Naive thymus-derived CD8-positive, alpha-beta T cell (primary cell): ENCODE measurements around the gene TRMT61A. TPM values are rescaled to one million over a fixed set of nuclear protein-coding genes. Genes with fewer than 3 reads are reported as not detected.

Experiments
- ATAC-seq, 2 donors: fragments of 150-1000 bp; cut with Tn5 transposase in 1 of 2; sonication (Bioruptor Pico), chemical (Tn5 transposase) in 1 of 2; 1 replicate in 1 of 2; 2 replicates in 1 of 2; pipeline ENCODE4 v1.10.0; 2021; ENCODE audit warnings: mild to moderate bottlenecking in 2 of 2, moderate library complexity in 2 of 2
- POLR2A ChIA-PET: fragments of 350-600 bp; sonication (Branson Sonifier 250); formaldehyde crosslinking; loops from one replicate; lab custom pipeline; 2021; ENCODE audit warnings: antibody characterized with exemption; lab: Charles Lee
- DNase-seq, 10 donors: peaks; one replicate each; pipeline versions ENCODE4 v3.0.0 to v3.0.0-alpha.2; 2020 to 2022
- H3K27ac Mint-ChIP-seq, 10 donors: one replicate each; pipeline ENCODE4 v1.8.0; 2020 to 2022; ENCODE audit warnings: mild to moderate bottlenecking in 10 of 10, mixed read lengths in 10 of 10, moderate library complexity in 4 of 10, inconsistent platforms in 1 of 10
- H3K27me3 Mint-ChIP-seq, 5 donors: one replicate each; pipeline ENCODE4 v1.8.0; 2021 to 2022; ENCODE audit warnings: mixed read lengths in 5 of 5
- H3K36me3 Mint-ChIP-seq, 3 donors: one replicate each; pipeline ENCODE4 v1.8.0; 2020 to 2022; ENCODE audit warnings: mixed read lengths in 3 of 3, mild to moderate bottlenecking in 2 of 3, inconsistent platforms in 1 of 3
- H3K4me1 Mint-ChIP-seq, 4 donors: one replicate each; pipeline ENCODE4 v1.8.0; 2021 to 2022; ENCODE audit warnings: mixed read lengths in 4 of 4
- H3K4me3 Mint-ChIP-seq, 10 donors: one replicate each; pipeline ENCODE4 v1.8.0; 2020 to 2022; ENCODE audit warnings: mild to moderate bottlenecking in 10 of 10, mixed read lengths in 10 of 10, moderate library complexity in 6 of 10, inconsistent platforms in 1 of 10
- H3K9me3 Mint-ChIP-seq, 9 donors: one replicate each; pipeline ENCODE4 v1.8.0; 2020 to 2022; ENCODE audit warnings: mixed read lengths in 9 of 9, mild to moderate bottlenecking in 3 of 9, inconsistent platforms in 1 of 9, moderate library complexity in 1 of 9
- polyA plus RNA-seq, 3 donors: library from polyadenylated mRNA; unstranded; fragments of 300-500 nt; fragmentation: Illumina TruSeq; gene quantifications; one replicate each; pipeline ENCODE4 v1.2.3, GENCODE V29; 2021
- total RNA-seq, 8 experiments: library from RNA in 2 of 8; stranded (reverse) in 2 of 8; gene quantifications; one replicate each; pipeline ENCODE4 v1.2.3 and lab custom pipeline; 2021 to 2026

The TRMT61A gene
- total and polyA plus RNA-seq, 5 experiments from 2014 or later, result 6.7 to 16.7 (median 11.2) TPM

GRCh38 chr14:103558071-103558882 lies 29.3 kb downstream of the TRMT61A start:
- Mint-ChIP-seq H3K36me3 (peaks cover 0 to 57% (median 6%) of the 10 kb centered on the region in 3 donors), H3K4me3 (peak overlapping the region in 1 of 10 donors; percentile 26), H3K27ac (peak overlapping the region in 8 of 10 donors; percentile 18 to 82 (median 36)), H3K9me3 (no peaks in the 10 kb centered on the region), H3K27me3 (no peaks in the 10 kb centered on the region), H3K4me1 (peaks cover 23 to 61% (median 59%) of the 10 kb centered on the region in 4 donors)
- POLR2A ChIA-PET, result interaction anchor here (1.0 kb wide), 1 partner anchor 361 kb away, joined by 3 read pairs; no protein-coding TSS in a partner anchor
- DNase-seq (no peak), ATAC-seq (no peak)

GRCh38 chr14:103559766-103560165 lies 30.8 kb downstream of the TRMT61A start:
- no peak for ATAC-seq
- peaks cover 0 to 54% (median 6%) of the 10 kb centered on the region in 3 donors for H3K36me3 Mint-ChIP-seq
- no peak for DNase-seq
- POLR2A ChIA-PET, result interaction anchor here (0.6 kb wide), 1 partner anchor 1548 kb away, joined by 7 read pairs; no protein-coding TSS in a partner anchor
- H3K9me3 Mint-ChIP-seq, result no peaks in the 10 kb centered on the region
- peak overlapping the region in 3 of 10 donors; percentile 3 to 32 (median 31) for H3K27ac Mint-ChIP-seq
- no peaks in the 10 kb centered on the region for H3K27me3 Mint-ChIP-seq
- H3K4me3 Mint-ChIP-seq, result peak overlapping the region in 5 of 10 donors; percentile 16 to 48 (median 27)
- H3K4me1 Mint-ChIP-seq, result peaks cover 24 to 71% (median 65%) of the 10 kb centered on the region in 4 donors

- Mint-ChIP-seq H3K4me1 (peaks cover 21 to 76% (median 62%) of the 10 kb centered on the region in 4 donors), H3K4me3 (peak overlapping the region; percentile 87 to 97 (median 94)), H3K27me3 (no peaks in the 10 kb centered on the region), H3K27ac (peak overlapping the region; percentile 11 to 96 (median 92)), H3K9me3 (no peaks in the 10 kb centered on the region), H3K36me3 (peaks cover 0 to 45% (median 6%) of the 10 kb centered on the region in 3 donors)
- ATAC-seq (no peak), DNase-seq (no peak)
- POLR2A ChIA-PET, result interaction anchor here (0.6 kb wide), 1 partner anchor 1547 kb away, joined by 7 read pairs; no protein-coding TSS in a partner anchor
Observed at GRCh38 chr14:103560691-103561090, 31.7 kb downstream of the TRMT61A start.

GRCh38 chr14:103561381-103562178 lies 32.6 kb downstream of the TRMT61A start:
- POLR2A ChIA-PET, result interaction anchor here (0.7 to 2.4 kb wide), 10 partner anchors 10 to 228 kb away, joined by 3 to 15 read pairs (median 8); partner anchors contain the start of genes EIF5, KLC1 and MARK3
- Mint-ChIP-seq H3K36me3 (peaks cover 0 to 46% (median 6%) of the 10 kb centered on the region in 3 donors), H3K27me3 (no peaks in the 10 kb centered on the region), H3K27ac (peak overlapping the region; percentile 91 to 96 (median 94)), H3K9me3 (no peaks in the 10 kb centered on the region), H3K4me1 (peaks cover 22 to 80% (median 61%) of the 10 kb centered on the region in 4 donors), H3K4me3 (peak overlapping the region; percentile 87 to 97 (median 94))
- DNase-seq, result peak in 2 of 10 donors; percentile 30 to 33
- ATAC-seq, result peak; percentile 30 to 31

GRCh38 chr14:103562179-103562428 lies 33.1 kb downstream of the TRMT61A start:
- peak overlapping the region; percentile 91 to 96 (median 94) for H3K27ac Mint-ChIP-seq
- ATAC-seq (peak; percentile 36 to 37), DNase-seq (no peak)
- H3K4me1 Mint-ChIP-seq, result peaks cover 22 to 77% (median 57%) of the 10 kb centered on the region in 4 donors
- peaks cover 0 to 45% (median 6%) of the 10 kb centered on the region in 3 donors for H3K36me3 Mint-ChIP-seq
- H3K27me3 Mint-ChIP-seq, result no peaks in the 10 kb centered on the region
- POLR2A ChIA-PET, result interaction anchor here (1.1 to 2.4 kb wide), 9 partner anchors 11 to 228 kb away, joined by 4 to 15 read pairs (median 8); partner anchors contain the start of genes EIF5, KLC1 and MARK3
- peak overlapping the region; percentile 87 to 97 (median 94) for H3K4me3 Mint-ChIP-seq
- H3K9me3 Mint-ChIP-seq, result no peaks in the 10 kb centered on the region

- no peaks in the 10 kb centered on the region for H3K27me3 Mint-ChIP-seq
Observed at GRCh38 chr14:103562429-103563225, 33.6 kb downstream of the TRMT61A start, which contains the start of the genes BAG5 and COA8. TSS of gene BAG5 (minus strand) at chr14:103562657. CDS start at chr14:103561164, 1,493 bp downstream. TSS of gene COA8 (plus strand) at chr14:103562960. CDS start at chr14:103563002, 42 bp downstream.

GRCh38 chr14:103563226-103563620 lies 34.2 kb downstream of the TRMT61A start:
- Mint-ChIP-seq H3K27ac (peak overlapping the region; percentile 84 to 95 (median 88)), H3K9me3 (no peaks in the 10 kb centered on the region), H3K36me3 (peaks cover 0 to 35% (median 6%) of the 10 kb centered on the region in 3 donors), H3K4me1 (peaks cover 27 to 72% (median 53%) of the 10 kb centered on the region in 4 donors), H3K27me3 (no peaks in the 10 kb centered on the region), H3K4me3 (peak overlapping the region; percentile 87 to 98 (median 90))
- ATAC-seq (peak in 1 of 2 donors; percentile 17), DNase-seq (peak in 1 of 10 donors; percentile 26)
- POLR2A ChIA-PET, result interaction anchor here (2.1 to 2.4 kb wide), 2 partner anchors 43 to 66 kb away, joined by 9 to 12 read pairs; partner anchors contain the start of gene KLC1

More at GRCh38 chr14:103562429-103563225, 33.6 kb downstream of the TRMT61A start, which contains the start of the genes BAG5 and COA8:
- peaks cover 0 to 39% (median 6%) of the 10 kb centered on the region in 3 donors for H3K36me3 Mint-ChIP-seq
- no peaks in the 10 kb centered on the region for H3K9me3 Mint-ChIP-seq
- DNase-seq (peak; percentile 77 to 97 (median 86)), ATAC-seq (peak; percentile 87)
- H3K4me1 Mint-ChIP-seq, result peaks cover 22 to 73% (median 52%) of the 10 kb centered on the region in 4 donors
- POLR2A ChIA-PET, result interaction anchor here (1.1 to 2.4 kb wide), 9 partner anchors 11 to 229 kb away, joined by 4 to 15 read pairs (median 8); partner anchors contain the start of genes EIF5, KLC1 and MARK3
- H3K27ac Mint-ChIP-seq, result peak within 1 kb of the TSS; percentile 91 to 96 (median 94)
- H3K4me3 Mint-ChIP-seq, result peak within 1 kb of the TSS; percentile 87 to 98 (median 94)

GRCh38 chr14:103563844-103564505 lies 35.0 kb downstream of the TRMT61A start:
- Mint-ChIP-seq H3K4me3 (peak overlapping the region; percentile 87 to 98 (median 90)), H3K36me3 (peaks cover 0 to 28% (median 4%) of the 10 kb centered on the region in 3 donors), H3K4me1 (peaks cover 27 to 66% (median 49%) of the 10 kb centered on the region in 4 donors), H3K9me3 (no peaks in the 10 kb centered on the region), H3K27me3 (no peaks in the 10 kb centered on the region), H3K27ac (peak overlapping the region in 7 of 10 donors; percentile 49 to 88 (median 74))
- DNase-seq (no peak), ATAC-seq (no peak)
- POLR2A ChIA-PET, result interaction anchor here (0.7 to 2.4 kb wide), 3 partner anchors 58 to 170 kb away, joined by 3 to 12 read pairs (median 5); partner anchors contain the start of gene KLC1

GRCh38 chr14:103568952-103569351 lies 40.0 kb downstream of the TRMT61A start:
- ATAC-seq (no peak), DNase-seq (no peak)
- Mint-ChIP-seq H3K9me3 (no peaks in the 10 kb centered on the region), H3K4me3 (no peak overlapping the region), H3K4me1 (peaks cover 5 to 27% (median 17%) of the 10 kb centered on the region in 4 donors), H3K27me3 (no peaks in the 10 kb centered on the region), H3K27ac (peak overlapping the region in 1 of 10 donors; percentile 22), H3K36me3 (peaks cover 0 to 28% (median 6%) of the 10 kb centered on the region in 3 donors)
- POLR2A ChIA-PET, result interaction anchor here (0.6 kb wide), 1 partner anchor 1522 kb away, joined by 3 read pairs; no protein-coding TSS in a partner anchor

- no peak for DNase-seq
- ATAC-seq, result no peak
- no peak overlapping the region for H3K27ac Mint-ChIP-seq
- H3K27me3 Mint-ChIP-seq, result no peaks in the 10 kb centered on the region
- H3K4me1 Mint-ChIP-seq, result peaks cover 5 to 23% (median 16%) of the 10 kb centered on the region in 4 donors
- POLR2A ChIA-PET, result interaction anchor here (0.6 kb wide), 1 partner anchor 1523 kb away, joined by 3 read pairs; no protein-coding TSS in a partner anchor
- H3K4me3 Mint-ChIP-seq, result no peak overlapping the region
- H3K9me3 Mint-ChIP-seq, result no peaks in the 10 kb centered on the region
- H3K36me3 Mint-ChIP-seq, result peaks cover 0 to 32% (median 6%) of the 10 kb centered on the region in 3 donors
Observed at GRCh38 chr14:103569408-103569807, 40.4 kb downstream of the TRMT61A start.
